Right lobe of liver (tissue), 6 donors: Measurements from ENCODE around the gene RCE1. TPM values are rescaled to one million over a fixed set of nuclear protein-coding genes. Genes with fewer than 3 reads are reported as not detected.

Experiments used
- ATAC-seq, 4 donors: fragments of 200-7000 bp; cut with Tn5 transposase; one replicate each; pipeline ENCODE4 v1.9.1; 2020; ENCODE audit warnings: mild to moderate bottlenecking in 4 of 4, moderate library complexity in 4 of 4
- DNase-seq, 3 donors: peaks; one replicate each; pipeline ENCODE4 v3.0.0-alpha.2; 2020
- H3K27ac ChIP-seq, 3 donors: fragments of 200-600 bp; one replicate each; pipeline ENCODE4 v1.8.0; 2022
- H3K27me3 ChIP-seq, 2 donors: fragments of 200-600 bp; one replicate each; pipeline ENCODE4 v1.8.0; 2022
- H3K36me3 ChIP-seq, 4 donors: fragments of 200-600 bp; sonication (generic) in 1 of 4; one replicate each; pipeline versions ENCODE4 v1.5.1 to v1.8.0; 2017 to 2022; ENCODE audit warnings: control low read depth in 1 of 4
- H3K4me1 ChIP-seq, 4 donors: fragments of 200-600 bp; sonication (generic) in 1 of 4; one replicate each; pipeline versions ENCODE4 v1.5.1 to v1.8.0; 2017 to 2022; ENCODE audit warnings: control low read depth in 1 of 4
- H3K4me3 ChIP-seq, 3 donors: fragments of 200-600 bp; one replicate each; pipeline ENCODE4 v1.8.0; 2022
- H3K9me3 ChIP-seq, 4 donors: fragments of 200-600 bp; sonication (generic) in 1 of 4; one replicate each; pipeline versions ENCODE4 v1.5.1 to v1.8.0; 2017 to 2022; ENCODE audit warnings: control low read depth in 1 of 4
- POLR2A ChIP-seq: fragments of 450-650 bp; IDR thresholded peaks from one replicate; pipeline ENCODE4 v1.6.1; 2017; ENCODE audit warnings: antibody characterized with exemption, mild to moderate bottlenecking
- WGBS: methylation state at CpG from one replicate; pipeline ENCODE4 v1.1.6; 2018; ENCODE audit warnings: low coverage, low lambda C conversion rate; ENCODE audit not compliant: insufficient coverage; ENCODE audit errors: missing lambda C conversion rate; 5-methylcytosine and 5-hydroxymethylcytosine counted together
- intact Hi-C, 2 donors: fragments of 100-400 bp; cut with DNase I; formaldehyde crosslinking; loops; one replicate each; pipeline versions ENCODE4 v1.11.2 to v1.14.1; 2022
- total RNA-seq, 6 experiments: library from RNA; depleted of rRNA in 2 of 6; stranded (reverse); fragments of >200 nt in 2 of 6; fragmentation: NEBNext Ultra II Directional in 3 of 6; extraction: Animal tissue kit (Norgen Biotek cat#: 25700) in 3 of 6; gene quantifications; one replicate each; pipeline versions ENCODE4 v1.1.0 to v1.2.4, GENCODE V29; 2016 to 2023
- TF ChIP-seq, protein P1 (sequence below), 4 donors: fragments of 200-600 bp in 3 of 4; fragments of 450-650 bp in 1 of 4; IDR thresholded peaks; one replicate each; pipeline versions ENCODE4 v1.5.1 to v1.8.0; 2016 to 2022; ENCODE audit warnings: antibody characterized with exemption in 4 of 4, mild to moderate bottlenecking in 2 of 4
- donor health status: DM: no; HTN: yes; CAD: no.
- donor health status: DM: no; HTN: no; CAD: no.
- donor health status: DM: no; HTN: no; CAD: no.
- donor health status: DM: no; HTN: yes; CAD: no.
- donor health status: DM: no; HTN: yes; CAD: no.

Gene RCE1
- total RNA-seq, 6 experiments from 2014 or later, result 3.1 to 7.7 (median 4.5) TPM

DNA sequence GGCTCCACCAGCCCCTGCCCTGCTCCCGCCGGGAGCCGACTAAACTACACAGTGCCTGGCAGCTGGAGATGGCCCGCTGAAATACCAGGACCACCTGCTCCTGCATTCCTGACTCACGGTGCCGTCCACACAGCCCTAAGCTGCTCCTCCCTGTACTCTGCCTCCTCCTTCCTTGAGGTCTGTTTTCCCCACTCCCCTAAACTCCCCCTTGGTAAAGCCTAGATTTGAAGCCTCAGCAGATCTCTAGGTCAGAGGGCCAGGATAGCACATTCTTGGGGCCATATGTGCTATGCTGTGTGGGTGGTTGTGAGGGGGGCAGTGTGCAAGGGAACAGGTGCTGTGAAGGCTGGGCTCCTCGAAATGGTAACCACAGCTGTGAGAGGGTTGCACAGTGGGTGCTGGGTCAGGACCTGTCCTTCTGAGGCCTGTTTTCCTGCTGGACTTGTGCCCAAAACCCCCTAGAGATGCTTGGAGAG is 23.3 kb downstream of the RCE1 start:
- intact Hi-C loops, result no loop called here
- ATAC-seq (no peak), DNase-seq (no peak)
- Histone ChIP-seq H3K4me3 (no peak overlapping the region), H3K36me3 (peaks cover 0 to 96% (median 41%) of the 10 kb centered on the region in 4 donors), H3K9me3 (no peaks in the 10 kb centered on the region), H3K4me1 (no peaks in the 10 kb centered on the region), H3K27me3 (no peaks in the 10 kb centered on the region), H3K27ac (no peak overlapping the region)
- TF ChIP-seq, protein P1, sequence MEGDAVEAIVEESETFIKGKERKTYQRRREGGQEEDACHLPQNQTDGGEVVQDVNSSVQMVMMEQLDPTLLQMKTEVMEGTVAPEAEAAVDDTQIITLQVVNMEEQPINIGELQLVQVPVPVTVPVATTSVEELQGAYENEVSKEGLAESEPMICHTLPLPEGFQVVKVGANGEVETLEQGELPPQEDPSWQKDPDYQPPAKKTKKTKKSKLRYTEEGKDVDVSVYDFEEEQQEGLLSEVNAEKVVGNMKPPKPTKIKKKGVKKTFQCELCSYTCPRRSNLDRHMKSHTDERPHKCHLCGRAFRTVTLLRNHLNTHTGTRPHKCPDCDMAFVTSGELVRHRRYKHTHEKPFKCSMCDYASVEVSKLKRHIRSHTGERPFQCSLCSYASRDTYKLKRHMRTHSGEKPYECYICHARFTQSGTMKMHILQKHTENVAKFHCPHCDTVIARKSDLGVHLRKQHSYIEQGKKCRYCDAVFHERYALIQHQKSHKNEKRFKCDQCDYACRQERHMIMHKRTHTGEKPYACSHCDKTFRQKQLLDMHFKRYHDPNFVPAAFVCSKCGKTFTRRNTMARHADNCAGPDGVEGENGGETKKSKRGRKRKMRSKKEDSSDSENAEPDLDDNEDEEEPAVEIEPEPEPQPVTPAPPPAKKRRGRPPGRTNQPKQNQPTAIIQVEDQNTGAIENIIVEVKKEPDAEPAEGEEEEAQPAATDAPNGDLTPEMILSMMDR (IDR thresholded peaks at IDR 0.05), result no peak
- no peak for TF ChIP-seq POLR2A
- WGBS, result no CpG with 5 or more reads among the region's 7 CpGs

DNA sequence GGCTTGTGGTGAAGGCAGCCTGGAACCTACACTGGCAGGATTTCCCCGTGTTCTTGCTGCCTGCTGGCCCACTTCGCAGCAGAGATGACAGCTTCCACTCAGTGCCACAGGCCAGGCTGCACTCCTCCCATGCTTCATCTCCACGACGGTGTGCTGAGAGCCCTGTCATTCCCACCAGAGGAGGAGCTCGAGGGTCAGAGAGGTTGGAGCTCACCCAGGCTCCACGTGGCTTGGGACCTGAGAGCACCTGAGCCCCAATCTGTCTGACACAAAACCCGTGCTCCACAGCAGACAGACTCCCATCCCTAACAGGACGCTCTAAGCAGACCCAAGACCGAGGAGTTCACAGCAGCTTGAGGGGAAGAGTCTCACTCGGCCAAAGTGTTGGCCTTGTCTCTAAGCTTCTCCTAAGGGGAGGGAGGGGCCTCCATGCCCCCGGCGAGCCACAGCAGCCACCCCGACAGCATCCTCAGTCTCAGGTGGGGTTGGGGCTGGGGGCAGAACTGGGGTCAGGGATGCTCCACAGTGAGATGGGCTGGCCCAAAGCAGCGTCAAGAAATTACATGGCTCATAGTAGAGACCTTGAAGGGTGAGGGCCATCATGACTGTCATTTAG is 24.3 kb downstream of the RCE1 start:
- no peaks in the 10 kb centered on the region for H3K9me3 ChIP-seq
- no peaks in the 10 kb centered on the region for H3K27me3 ChIP-seq
- DNase-seq, result peak in 1 of 3 donors; percentile 28
- H3K36me3 ChIP-seq, result peaks cover 0 to 93% (median 40%) of the 10 kb centered on the region in 4 donors
- no peak overlapping the region for H3K4me3 ChIP-seq
- 25% methylated on average over 2 of the region's 14 CpGs for WGBS
- ATAC-seq, result peak; percentile 21 to 48 (median 32)
- no peaks in the 10 kb centered on the region for H3K4me1 ChIP-seq
- intact Hi-C loops, result no loop called here
- H3K27ac ChIP-seq, result no peak overlapping the region
- TF ChIP-seq POLR2A, result no peak
- TF ChIP-seq, protein P1 (IDR thresholded peaks at IDR 0.05), result peak in 1 of 4 donors; percentile 27

DNA sequence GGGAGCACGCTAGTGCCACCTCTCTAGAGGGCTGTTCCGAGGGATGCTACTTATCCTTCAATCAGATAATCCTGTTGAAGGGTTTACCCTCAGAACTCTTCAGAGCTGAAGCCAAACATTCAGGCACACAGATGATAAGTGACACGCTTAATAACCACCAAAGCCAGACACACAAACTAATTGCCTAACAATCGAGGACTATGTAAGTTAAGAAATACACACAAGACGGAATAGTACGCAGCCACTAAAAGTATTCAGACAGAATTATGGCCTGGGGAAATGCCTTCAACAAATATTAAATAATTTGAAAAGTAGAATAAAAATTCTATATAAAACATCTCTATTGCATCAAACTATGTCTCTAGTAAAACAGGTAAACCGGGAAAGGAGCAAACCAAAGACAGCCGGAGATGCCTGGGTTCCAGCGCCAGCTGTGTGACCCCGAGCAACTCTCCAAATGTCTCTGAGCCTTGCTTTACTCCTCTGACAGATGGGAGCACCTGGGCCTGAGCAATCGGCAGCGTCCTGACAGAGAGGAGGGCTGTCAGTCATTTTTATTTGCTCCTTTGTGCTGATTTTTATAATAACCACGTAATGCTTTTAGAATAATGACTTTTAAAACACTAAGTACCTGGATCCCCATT is 25.0 kb downstream of the RCE1 start:
- no peak for ATAC-seq
- Histone ChIP-seq H3K27me3 (no peaks in the 10 kb centered on the region), H3K27ac (no peak overlapping the region), H3K9me3 (no peaks in the 10 kb centered on the region), H3K36me3 (peaks cover 0 to 87% (median 36%) of the 10 kb centered on the region in 4 donors), H3K4me1 (no peaks in the 10 kb centered on the region), H3K4me3 (no peak overlapping the region)
- no peak for DNase-seq
- intact Hi-C loops, result no loop called here
- TF ChIP-seq, protein P1 (IDR thresholded peaks at IDR 0.05), result no peak
- no peak for TF ChIP-seq POLR2A
- WGBS, result 83% methylated on average over 9 of the region's 13 CpGs

DNA sequence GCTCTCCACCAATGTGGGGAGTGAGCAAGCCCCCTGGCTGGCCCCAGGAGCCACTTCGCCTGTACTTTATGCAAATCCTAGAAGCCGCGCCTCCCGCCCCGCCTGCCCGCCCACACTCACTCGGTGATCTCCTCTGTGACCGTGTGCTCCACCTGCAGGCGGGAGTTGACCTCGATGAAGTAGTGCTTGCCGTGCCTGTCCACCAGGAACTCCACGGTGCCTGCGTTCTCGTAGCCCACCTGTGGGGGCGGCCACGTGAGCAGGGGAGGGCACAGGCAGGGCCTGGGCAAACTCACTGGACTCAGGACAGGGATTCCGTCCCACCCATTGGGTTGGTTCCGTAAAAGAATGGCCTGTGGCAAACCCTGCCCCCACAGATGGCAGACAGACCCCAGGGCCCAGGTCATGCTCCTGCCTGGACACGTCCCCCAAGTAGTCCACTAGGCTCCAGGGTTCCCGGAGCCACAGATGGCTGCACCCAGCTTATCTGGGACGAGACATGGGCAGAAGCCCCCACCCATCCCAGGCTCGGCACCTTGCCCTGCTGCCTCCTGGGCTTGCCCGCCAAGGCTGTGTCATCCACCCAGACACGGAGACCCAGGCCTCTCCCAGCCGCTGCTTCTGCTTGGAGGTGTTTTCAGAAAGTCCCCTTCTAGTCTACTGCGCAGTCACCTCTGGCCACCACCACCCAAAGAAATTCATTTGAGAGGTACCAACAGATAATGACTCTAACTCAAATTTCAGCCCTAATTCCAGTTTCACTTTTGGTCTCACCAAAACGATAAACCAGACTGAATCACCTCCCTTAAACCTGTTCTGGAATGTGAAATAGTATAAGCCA is 25.7 kb downstream of the RCE1 start:
- H3K4me1 ChIP-seq, result no peaks in the 10 kb centered on the region
- DNase-seq (peak in 2 of 3 donors; percentile 52 to 60), ATAC-seq (peak; percentile 4 to 49 (median 32))
- H3K36me3 ChIP-seq, result peaks cover 0 to 79% (median 33%) of the 10 kb centered on the region in 4 donors
- no peak overlapping the region for H3K27ac ChIP-seq
- no peak for TF ChIP-seq POLR2A
- TF ChIP-seq, protein P1 (IDR thresholded peaks at IDR 0.05), result peak in 3 of 4 donors; percentile 21 to 26 (median 23)
- WGBS, result 16% methylated on average over 3 of the region's 27 CpGs
- H3K4me3 ChIP-seq, result no peak overlapping the region
- intact Hi-C loops, result no loop called here
- H3K27me3 ChIP-seq, result no peaks in the 10 kb centered on the region
- no peaks in the 10 kb centered on the region for H3K9me3 ChIP-seq
